GM06990 (cell line): ENCODE results near the gene SOCS1.
A peak's percentile ranks its signal among the peaks of the same experiment; 100 is the strongest.

ENCODE experiments used
- DNase-seq: peaks from one replicate; pipeline ENCODE4 v3.0.0-alpha.2; 2011; ENCODE audit not compliant: insufficient read length; ENCODE audit errors: extremely low read depth
- H3K27me3 ChIP-seq: replicated peaks from 2 replicates; pipeline ENCODE4 v1.6.0; 2011; ENCODE audit warnings: low read length; ENCODE audit not compliant: control insufficient read depth, insufficient read depth
- H3K36me3 ChIP-seq: 2 replicates; pipeline ENCODE4 v1.5.1; 2011; ENCODE audit warnings: low read length; ENCODE audit not compliant: control insufficient read depth, insufficient read depth
- H3K4me3 ChIP-seq: replicated peaks from 2 replicates; pipeline ENCODE4 v1.5.1; 2011; ENCODE audit warnings: low read depth, mild to moderate bottlenecking, control low read depth, low read length
- CTCF ChIP-seq: IDR thresholded peaks from 2 replicates; pipeline ENCODE4 v1.5.1; 2011; ENCODE audit warnings: low read length, control low read depth, mild to moderate bottlenecking, inconsistent platforms; ENCODE audit not compliant: insufficient read depth, poor library complexity, severe bottlenecking

Gene SOCS1

GRCh38 chr16:11219178-11219577 is 36.8 kb downstream of the SOCS1 start:
- no peak for DNase-seq
- TF ChIP-seq CTCF, result no peak
- Histone ChIP-seq H3K4me3 (no peak overlapping the region), H3K36me3 (no peaks in the 10 kb centered on the region), H3K27me3 (no peaks in the 10 kb centered on the region)

- Histone ChIP-seq H3K27me3 (no peaks in the 10 kb centered on the region), H3K4me3 (no peak overlapping the region), H3K36me3 (no peaks in the 10 kb centered on the region)
- peak; percentile 37 for TF ChIP-seq CTCF
- DNase-seq, result no peak
Observed at GRCh38 chr16:11218604-11218962, 37.4 kb downstream of the SOCS1 start.

GRCh38 chr16:11217651-11218603 is 38.1 kb downstream of the SOCS1 start:
- no peak for TF ChIP-seq CTCF
- no peaks in the 10 kb centered on the region for H3K36me3 ChIP-seq
- H3K27me3 ChIP-seq, result no peaks in the 10 kb centered on the region
- no peak overlapping the region for H3K4me3 ChIP-seq
- no peak for DNase-seq

GRCh38 chr16:11215935-11216556 is 40.0 kb downstream of the SOCS1 start:
- TF ChIP-seq CTCF, result no peak
- DNase-seq, result no peak
- Histone ChIP-seq H3K36me3 (no peaks in the 10 kb centered on the region), H3K4me3 (no peak overlapping the region), H3K27me3 (no peaks in the 10 kb centered on the region)

GRCh38 chr16:11213799-11214198 is 42.2 kb downstream of the SOCS1 start:
- no peak overlapping the region for H3K4me3 ChIP-seq
- H3K27me3 ChIP-seq, result no peaks in the 10 kb centered on the region
- H3K36me3 ChIP-seq, result no peaks in the 10 kb centered on the region
- TF ChIP-seq CTCF, result no peak
- no peak for DNase-seq
